T-helper 17 cell (primary cell): ENCODE measurements around the gene KIAA1217. TPM values are rescaled to one million over a fixed set of nuclear protein-coding genes. Genes with fewer than 3 reads are reported as not detected.
A peak's percentile ranks its signal among the peaks of the same experiment; 100 is the strongest.

Source experiments
- ATAC-seq: fragments of 150-1000 bp; cut with Tn5 transposase; 2 replicates; pipeline ENCODE4 v1.10.0; 2021; ENCODE audit warnings: mild to moderate bottlenecking, moderate library complexity
- DNase-seq, 3 donors: peaks; one replicate each; pipeline versions ENCODE4 v3.0.0 to v3.0.0-alpha.2; 2020 to 2021
- H3K9me3 ChIP-seq: one replicate; pipeline ENCODE4 v1.7.0; 2013; ENCODE audit warnings: low read length, mild to moderate bottlenecking; ENCODE audit not compliant: control insufficient read depth, poor library complexity, severe bottlenecking
- H3K27ac Mint-ChIP-seq: one replicate; pipeline ENCODE4 v1.8.0; 2022; ENCODE audit warnings: mild to moderate bottlenecking, moderate library complexity, mixed read lengths
- H3K27me3 Mint-ChIP-seq: one replicate; pipeline ENCODE4 v1.8.0; 2022; ENCODE audit warnings: mixed read lengths
- H3K36me3 Mint-ChIP-seq: one replicate; pipeline ENCODE4 v1.8.0; 2022; ENCODE audit warnings: low read depth, mixed read lengths
- H3K4me1 Mint-ChIP-seq: one replicate; pipeline ENCODE4 v1.8.0; 2022; ENCODE audit warnings: mild to moderate bottlenecking, mixed read lengths
- H3K4me3 Mint-ChIP-seq: one replicate; pipeline ENCODE4 v1.8.0; 2022; ENCODE audit warnings: mild to moderate bottlenecking, moderate library complexity, mixed read lengths
- total RNA-seq, 4 donors: library from RNA in 2 of 4; stranded (reverse) in 2 of 4; gene quantifications; one replicate each; pipeline ENCODE4 v1.2.3 and lab custom pipeline; 2022 to 2026

Gene KIAA1217
- total RNA-seq, 2 donors from 2014 or later = 0.39 to 0.85 TPM

DNA sequence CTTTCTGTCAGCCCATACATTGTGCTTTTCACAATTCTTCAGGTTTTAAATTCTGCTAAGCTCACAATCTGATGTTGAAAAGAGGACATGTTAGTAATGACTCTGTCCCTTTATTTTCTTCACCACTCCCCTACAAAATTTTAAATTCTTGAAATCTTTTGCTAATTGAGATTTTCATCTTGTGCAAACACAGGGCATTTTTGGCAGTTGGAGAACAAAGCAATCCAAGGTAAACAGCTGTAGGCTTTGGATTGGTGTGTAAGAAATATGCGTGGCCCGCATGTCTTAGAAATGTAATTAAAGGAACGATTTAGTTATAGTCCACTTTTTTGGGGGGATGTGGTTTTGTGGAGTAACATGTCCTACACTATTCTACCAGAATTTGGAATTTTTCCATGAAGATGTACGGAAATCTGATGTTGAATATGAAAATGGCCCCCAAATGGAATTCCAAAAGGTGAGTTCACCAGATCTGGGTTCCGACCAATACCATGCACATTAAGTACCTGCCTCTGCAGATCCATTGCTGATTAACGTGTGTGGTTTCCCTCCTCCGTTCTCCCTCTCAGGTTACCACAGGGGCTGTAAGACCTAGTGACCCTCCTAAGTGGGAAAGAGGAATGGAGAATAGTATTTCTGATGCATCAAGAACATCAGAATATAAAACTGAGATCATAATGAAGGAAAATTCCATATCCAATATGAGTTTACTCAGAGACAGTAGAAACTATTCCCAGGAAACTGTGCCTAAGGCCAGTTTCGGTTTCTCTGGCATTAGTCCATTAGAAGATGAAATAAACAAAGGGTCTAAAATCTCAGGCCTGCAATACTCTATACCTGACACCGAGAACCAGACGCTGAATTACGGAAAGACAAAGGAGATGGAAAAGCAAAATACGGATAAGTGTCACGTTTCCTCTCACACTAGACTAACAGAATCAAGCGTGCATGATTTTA, 333.7 kb downstream of the KIAA1217 start:
- peaks cover 12% of the 10 kb centered on the region for H3K27me3 Mint-ChIP-seq
- no peak for ATAC-seq

DNA sequence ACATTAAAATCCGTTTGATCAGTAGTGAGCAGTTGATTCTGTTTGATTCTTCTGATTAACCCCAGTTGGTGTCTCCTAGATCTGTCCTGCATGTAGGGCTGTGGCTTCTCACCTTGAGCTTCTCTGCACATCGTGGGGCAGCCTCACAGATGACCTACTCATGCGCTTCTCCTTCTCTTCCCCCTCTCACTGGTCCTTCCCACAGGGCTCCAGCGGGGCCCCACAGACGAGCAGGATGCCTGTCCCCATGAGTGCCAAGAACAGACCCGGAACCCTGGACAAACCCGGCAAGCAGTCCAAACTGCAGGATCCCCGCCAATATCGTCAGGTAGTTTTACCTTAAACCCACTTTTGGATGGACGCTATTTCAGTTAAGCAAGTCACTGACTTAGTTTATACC, 335.8 kb downstream of the KIAA1217 start:
- DNase-seq = no peak
- H3K9me3 ChIP-seq = no peaks in the 10 kb centered on the region
- no peaks in the 10 kb centered on the region for H3K4me1 Mint-ChIP-seq
- no peak overlapping the region for H3K4me3 Mint-ChIP-seq
- peaks cover 16% of the 10 kb centered on the region for H3K27me3 Mint-ChIP-seq
- no peaks in the 10 kb centered on the region for H3K36me3 Mint-ChIP-seq
- ATAC-seq = no peak
- H3K27ac Mint-ChIP-seq = no peak overlapping the region

More for the DNA sequence above, 333.7 kb downstream of the KIAA1217 start:
- DNase-seq = no peak
- no peak overlapping the region for H3K4me3 Mint-ChIP-seq
- H3K36me3 Mint-ChIP-seq = no peaks in the 10 kb centered on the region
- H3K27ac Mint-ChIP-seq = no peak overlapping the region
- H3K9me3 ChIP-seq = no peaks in the 10 kb centered on the region
- H3K4me1 Mint-ChIP-seq = no peaks in the 10 kb centered on the region

DNA sequence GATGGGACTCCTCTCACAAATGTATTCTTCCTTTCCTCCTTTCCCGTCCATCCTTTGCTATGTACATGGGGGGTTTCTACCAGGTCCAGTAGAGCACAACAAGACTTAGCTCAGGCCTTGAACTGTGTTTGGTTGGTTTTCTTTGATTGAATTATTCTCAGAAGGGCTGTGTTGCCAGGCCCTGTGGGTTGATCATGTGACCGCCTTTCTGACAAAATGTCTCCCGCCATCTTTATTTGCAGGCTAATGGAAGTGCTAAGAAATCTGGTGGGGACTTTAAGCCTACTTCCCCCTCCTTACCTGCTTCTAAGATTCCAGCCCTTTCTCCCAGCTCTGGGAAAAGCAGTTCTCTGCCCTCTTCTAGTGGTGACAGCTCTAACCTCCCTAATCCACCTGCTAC, 336.6 kb downstream of the KIAA1217 start:
- Mint-ChIP-seq H3K27me3 (peaks cover 23% of the 10 kb centered on the region), H3K4me3 (no peak overlapping the region), H3K27ac (no peak overlapping the region), H3K4me1 (no peaks in the 10 kb centered on the region), H3K36me3 (no peaks in the 10 kb centered on the region)
- DNase-seq (no peak), ATAC-seq (no peak)
- no peaks in the 10 kb centered on the region for H3K9me3 ChIP-seq

DNA sequence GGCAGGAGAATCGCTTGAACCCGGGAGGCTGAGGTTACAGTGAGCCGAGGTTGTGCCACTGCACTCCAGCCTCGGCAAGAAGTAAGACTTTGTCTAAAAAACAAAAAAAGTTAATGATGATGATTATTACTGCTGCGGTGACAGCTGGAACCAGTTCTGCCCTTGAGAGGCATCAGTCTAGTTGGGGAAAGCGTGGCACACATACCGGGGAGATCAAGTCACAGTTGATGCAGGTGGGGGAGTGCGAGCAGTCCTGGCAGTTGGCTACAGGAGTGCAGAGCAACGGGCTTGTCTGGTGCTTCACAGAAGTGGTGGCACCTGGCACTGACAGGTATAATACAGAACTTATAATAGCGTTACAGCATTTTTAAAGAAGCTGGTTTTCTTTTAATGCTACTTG, 341.7 kb downstream of the KIAA1217 start:
- H3K4me3 Mint-ChIP-seq = no peak overlapping the region
- peaks cover 18% of the 10 kb centered on the region for H3K27me3 Mint-ChIP-seq
- no peaks in the 10 kb centered on the region for H3K9me3 ChIP-seq
- no peak for ATAC-seq
- no peaks in the 10 kb centered on the region for H3K36me3 Mint-ChIP-seq
- no peaks in the 10 kb centered on the region for H3K4me1 Mint-ChIP-seq
- DNase-seq = no peak
- H3K27ac Mint-ChIP-seq = no peak overlapping the region

DNA sequence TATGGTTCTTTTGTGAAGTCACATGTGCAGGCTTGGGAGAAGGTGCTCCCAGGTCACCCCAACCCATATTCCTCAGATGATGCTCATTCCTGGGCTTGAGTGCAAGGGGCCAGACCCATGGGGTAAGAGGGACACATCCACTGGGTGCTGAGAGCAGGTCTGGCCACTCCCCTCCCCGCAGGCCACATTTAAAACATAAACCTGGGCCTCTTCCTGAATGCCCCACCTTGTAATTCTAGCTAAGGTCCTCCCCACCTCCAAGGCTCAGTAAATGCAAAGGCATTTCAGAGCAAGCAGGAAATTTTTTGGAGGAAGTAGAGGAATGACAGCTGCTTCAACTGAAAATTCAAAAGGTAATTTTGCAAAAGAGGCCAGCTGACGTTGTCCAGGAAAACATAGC, 342.2 kb downstream of the KIAA1217 start:
- no peak overlapping the region for H3K4me3 Mint-ChIP-seq
- DNase-seq (no peak), ATAC-seq (no peak)
- H3K9me3 ChIP-seq = no peaks in the 10 kb centered on the region
- no peaks in the 10 kb centered on the region for H3K4me1 Mint-ChIP-seq
- no peak overlapping the region for H3K27ac Mint-ChIP-seq
- H3K27me3 Mint-ChIP-seq = peaks cover 20% of the 10 kb centered on the region
- no peaks in the 10 kb centered on the region for H3K36me3 Mint-ChIP-seq

DNA sequence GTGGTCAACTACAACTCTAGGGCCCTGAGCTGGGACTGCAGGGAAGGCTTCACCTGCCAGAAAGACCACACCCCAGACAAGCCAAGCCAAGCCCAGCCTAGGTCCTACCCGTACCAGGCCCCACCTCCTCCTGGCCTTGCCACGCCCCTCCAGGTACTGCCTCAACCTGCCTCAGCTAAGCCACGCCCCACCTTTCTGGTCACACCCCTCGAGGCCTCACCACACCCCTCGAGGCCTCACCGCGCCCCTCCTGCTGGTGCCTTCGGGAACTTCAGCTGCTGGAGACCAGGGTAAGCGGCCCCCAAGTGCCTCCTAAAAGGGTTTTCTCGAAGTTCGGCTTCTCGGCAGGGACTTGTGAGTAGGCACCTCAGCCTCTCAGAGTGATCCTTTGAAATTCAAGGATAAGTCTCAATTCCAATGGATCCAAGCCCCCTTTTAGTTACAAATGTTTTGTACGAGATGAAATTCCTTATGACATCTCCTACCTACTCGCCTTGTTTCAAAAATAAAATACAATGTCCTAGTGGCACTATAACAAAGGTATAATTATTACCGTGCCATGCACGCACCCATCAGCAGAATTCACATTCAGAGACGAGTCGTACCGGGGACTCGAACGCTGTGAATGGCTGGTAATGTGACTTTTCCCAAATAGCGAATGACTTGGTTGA, 343.5 kb downstream of the KIAA1217 start:
- Mint-ChIP-seq H3K4me3 (no peak overlapping the region), H3K27me3 (peaks cover 26% of the 10 kb centered on the region), H3K27ac (no peak overlapping the region), H3K36me3 (no peaks in the 10 kb centered on the region), H3K4me1 (peaks cover 4% of the 10 kb centered on the region)
- ATAC-seq (peak; percentile 48), DNase-seq (no peak)
- no peaks in the 10 kb centered on the region for H3K9me3 ChIP-seq

DNA sequence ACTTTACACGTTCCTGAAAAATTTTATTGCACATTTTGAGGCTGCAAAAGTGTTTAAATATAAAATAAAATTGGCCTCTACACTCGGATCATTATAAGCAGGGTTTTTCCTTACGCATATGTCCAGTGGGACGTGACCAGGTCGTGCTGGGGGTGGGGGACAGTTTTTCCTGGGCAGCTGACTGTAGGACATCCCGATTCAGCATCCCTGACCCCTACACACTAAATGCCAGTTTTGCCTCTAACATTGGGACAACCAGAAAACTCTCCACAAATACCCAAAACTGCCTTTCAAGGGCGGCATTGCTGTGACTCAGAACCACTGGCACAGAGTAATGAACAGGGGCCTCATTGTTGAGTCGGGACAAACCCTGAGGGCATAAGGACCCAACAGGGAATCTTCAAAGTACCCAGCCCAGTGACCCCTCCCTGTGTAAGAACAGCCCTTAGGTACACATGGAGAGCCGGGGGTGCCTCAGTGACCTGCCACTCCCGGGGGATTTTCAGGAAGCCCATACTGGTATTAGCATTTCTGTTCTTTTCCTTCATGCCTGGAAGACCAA, 344.2 kb downstream of the KIAA1217 start:
- ATAC-seq = no peak
- H3K4me3 Mint-ChIP-seq = no peak overlapping the region
- no peaks in the 10 kb centered on the region for H3K9me3 ChIP-seq
- no peak for DNase-seq
- H3K27me3 Mint-ChIP-seq = peaks cover 28% of the 10 kb centered on the region
- peaks cover 4% of the 10 kb centered on the region for H3K4me1 Mint-ChIP-seq
- H3K36me3 Mint-ChIP-seq = no peaks in the 10 kb centered on the region
- H3K27ac Mint-ChIP-seq = no peak overlapping the region

DNA sequence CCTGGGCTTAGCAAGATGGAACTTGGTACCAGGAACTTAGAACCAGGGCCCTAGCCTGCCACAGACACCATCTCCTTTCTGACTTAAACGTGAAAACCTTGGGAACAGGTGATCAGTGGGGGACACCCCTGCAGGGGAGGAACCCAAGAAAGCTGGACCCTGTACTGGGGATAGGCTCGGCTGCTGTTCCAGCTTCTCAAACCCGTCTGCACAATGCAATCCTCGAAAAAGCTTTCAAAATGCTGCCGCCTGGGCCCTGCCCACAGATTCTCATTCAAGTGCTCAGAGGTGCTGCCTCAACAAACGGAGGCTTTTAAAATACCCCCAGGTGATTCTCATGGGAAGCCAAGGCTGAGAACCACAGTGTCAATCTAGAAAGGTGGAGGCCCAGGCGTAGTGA, 345.1 kb downstream of the KIAA1217 start:
- no peaks in the 10 kb centered on the region for H3K36me3 Mint-ChIP-seq

DNA sequence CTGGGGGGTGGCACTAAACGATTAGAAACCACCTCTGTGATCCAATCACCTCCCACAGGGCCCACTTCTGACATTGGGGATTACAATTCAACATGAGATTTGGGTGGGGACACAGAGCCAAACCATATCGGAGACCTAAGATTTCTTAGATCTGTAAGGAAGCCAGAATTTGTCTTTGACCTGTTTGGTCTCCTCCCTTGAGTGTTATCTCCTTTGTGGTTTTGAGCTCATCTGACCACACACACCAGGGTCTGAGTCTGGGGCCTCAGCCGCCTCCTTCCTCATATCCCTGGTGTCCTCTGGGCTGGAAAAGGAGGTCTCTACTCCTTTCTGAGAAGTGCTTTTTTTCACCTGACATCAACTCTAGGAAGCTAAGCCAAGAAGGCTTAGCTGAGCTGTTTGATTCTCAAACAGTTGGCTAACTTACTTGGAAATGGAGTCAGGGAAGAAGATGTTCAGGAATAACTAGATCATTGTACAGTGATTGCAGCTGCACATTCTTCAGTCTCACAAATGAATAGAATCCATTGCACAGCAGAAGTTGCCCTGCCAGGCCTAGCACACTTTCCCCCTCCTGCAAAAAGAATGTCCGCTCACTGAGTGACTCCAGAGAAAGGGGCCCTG, 347.3 kb downstream of the KIAA1217 start:
- Mint-ChIP-seq H3K27me3 (peaks cover 20% of the 10 kb centered on the region), H3K36me3 (no peaks in the 10 kb centered on the region), H3K4me1 (peaks cover 4% of the 10 kb centered on the region), H3K27ac (no peak overlapping the region), H3K4me3 (no peak overlapping the region)
- H3K9me3 ChIP-seq = no peaks in the 10 kb centered on the region
- DNase-seq (no peak), ATAC-seq (no peak)

More for the DNA sequence above, 345.1 kb downstream of the KIAA1217 start:
- Mint-ChIP-seq H3K27me3 (peaks cover 33% of the 10 kb centered on the region), H3K4me3 (no peak overlapping the region), H3K27ac (no peak overlapping the region), H3K4me1 (peaks cover 4% of the 10 kb centered on the region)
- DNase-seq (no peak), ATAC-seq (no peak)
- H3K9me3 ChIP-seq = no peaks in the 10 kb centered on the region

DNA sequence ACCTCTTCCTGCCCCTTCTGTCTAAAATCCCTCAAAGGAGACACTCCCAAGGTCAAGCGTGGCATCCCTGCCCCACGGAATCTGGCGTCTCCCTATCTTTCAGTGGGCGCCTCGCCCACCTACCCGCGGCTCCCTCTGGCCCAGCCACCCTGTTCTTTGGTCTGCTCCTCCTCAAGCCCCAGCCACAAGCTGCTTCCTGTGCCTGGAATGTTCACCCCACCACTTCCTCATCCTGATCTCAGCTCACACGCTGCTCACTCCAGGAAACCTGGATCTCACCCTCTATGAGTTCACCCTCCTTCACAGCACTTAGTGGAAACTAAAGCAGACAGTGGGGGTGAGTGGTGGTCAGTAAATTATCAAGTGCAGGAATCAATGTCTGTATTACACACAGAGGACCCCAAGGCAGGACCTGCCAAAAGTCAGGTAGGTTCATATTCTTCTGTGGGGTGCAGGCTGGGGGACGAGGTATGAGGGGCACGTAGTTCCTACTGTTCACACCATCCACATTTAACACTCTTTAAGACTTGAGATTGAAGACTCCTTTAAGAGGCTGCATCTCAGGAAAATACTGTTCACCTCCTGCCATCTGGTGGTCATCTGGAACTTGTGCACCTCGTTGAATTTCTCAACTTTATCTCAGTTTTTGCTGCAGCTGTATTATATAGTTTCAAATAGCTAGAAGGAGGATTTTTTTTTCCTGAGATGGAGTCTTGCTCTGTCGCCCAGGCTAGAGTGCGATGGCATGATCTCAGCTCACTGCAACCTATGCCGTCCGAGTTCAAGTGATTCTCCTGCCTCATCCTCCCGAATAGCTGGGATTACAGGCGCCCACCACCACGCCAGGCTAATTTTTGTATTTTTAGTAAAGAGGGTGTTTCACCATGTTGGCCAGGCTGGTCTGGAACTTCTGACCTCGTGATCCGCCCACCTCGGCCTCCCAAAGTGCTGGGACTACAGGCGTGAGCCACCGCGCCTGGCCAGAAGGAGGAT, 348.1 kb downstream of the KIAA1217 start:
- ATAC-seq (peak; percentile 46), DNase-seq (no peak)
- Mint-ChIP-seq H3K36me3 (no peaks in the 10 kb centered on the region), H3K4me3 (no peak overlapping the region), H3K27ac (no peak overlapping the region), H3K4me1 (peaks cover 4% of the 10 kb centered on the region), H3K27me3 (peaks cover 20% of the 10 kb centered on the region)
- H3K9me3 ChIP-seq = no peaks in the 10 kb centered on the region

DNA sequence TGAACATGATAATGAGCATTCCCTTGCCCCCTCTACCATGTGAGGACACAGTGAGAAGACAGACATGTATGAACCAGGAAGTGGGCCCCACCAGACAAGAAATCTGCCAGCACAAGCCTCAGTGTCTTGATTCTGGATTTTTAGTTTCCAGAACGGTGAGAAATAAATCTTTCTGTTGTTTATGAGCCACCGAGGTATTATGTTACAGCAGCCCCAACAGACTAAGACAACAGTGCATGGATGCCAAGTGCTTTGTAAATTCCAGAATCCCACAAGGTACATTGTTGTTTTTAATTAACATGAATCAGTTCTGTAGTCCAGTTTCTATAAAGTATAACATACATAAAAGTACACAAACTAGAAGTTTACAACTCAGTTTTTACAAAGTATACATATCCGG, 352.5 kb downstream of the KIAA1217 start:
- peaks cover 13% of the 10 kb centered on the region for H3K27me3 Mint-ChIP-seq
- ATAC-seq (no peak), DNase-seq (no peak)
- no peak overlapping the region for H3K27ac Mint-ChIP-seq
- peaks cover 4% of the 10 kb centered on the region for H3K4me1 Mint-ChIP-seq
- no peak overlapping the region for H3K4me3 Mint-ChIP-seq
- peaks cover 4% of the 10 kb centered on the region for H3K36me3 Mint-ChIP-seq
- H3K9me3 ChIP-seq = no peaks in the 10 kb centered on the region

DNA sequence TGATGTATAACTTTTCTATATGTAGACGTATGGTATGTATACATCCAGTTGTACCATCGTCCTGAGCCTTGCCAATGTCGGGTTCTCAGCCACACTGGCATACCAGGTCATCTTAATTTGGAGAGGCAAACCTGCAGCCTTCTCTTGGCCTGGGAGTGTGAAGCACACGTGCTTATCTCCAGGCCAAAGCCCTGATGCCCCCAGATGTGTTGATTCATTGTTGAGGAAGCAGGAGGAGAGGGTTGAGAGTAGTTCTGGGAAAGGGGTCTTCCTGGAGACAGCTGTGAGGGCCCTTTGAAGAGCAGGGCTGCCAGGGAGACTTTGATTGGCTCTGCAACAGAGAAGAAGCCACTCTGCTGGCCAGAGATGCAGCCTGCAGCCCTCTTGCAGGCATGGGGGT, 359.1 kb downstream of the KIAA1217 start:
- no peak for ATAC-seq
- H3K9me3 ChIP-seq = no peaks in the 10 kb centered on the region
- H3K27ac Mint-ChIP-seq = no peak overlapping the region
- H3K27me3 Mint-ChIP-seq = peaks cover 47% of the 10 kb centered on the region
- H3K4me3 Mint-ChIP-seq = no peak overlapping the region
- no peaks in the 10 kb centered on the region for H3K4me1 Mint-ChIP-seq
- peaks cover 13% of the 10 kb centered on the region for H3K36me3 Mint-ChIP-seq
- no peak for DNase-seq
